Testis (tissue), 3 donors: ENCODE data around the gene DCAKD. TPM values are rescaled to one million over a fixed set of nuclear protein-coding genes. Genes with fewer than 3 reads are reported as not detected.

ENCODE experiments used
- DNase-seq: peaks from one replicate; pipeline ENCODE4 v3.0.0-alpha.2; 2019
- H3K27ac ChIP-seq, 2 donors: fragments of 200-600 bp; sonication (generic); one replicate each; pipeline ENCODE4 v1.5.1; 2019
- H3K27me3 ChIP-seq: fragments of 200-600 bp; sonication (generic); one replicate; pipeline ENCODE4 v1.5.1; 2019
- H3K36me3 ChIP-seq: fragments of 200-600 bp; sonication (generic); one replicate; pipeline ENCODE4 v1.5.1; 2017; ENCODE audit warnings: low read depth; ENCODE audit errors: missing control alignments
- H3K4me1 ChIP-seq: fragments of 200-600 bp; sonication (generic); one replicate; pipeline ENCODE4 v1.5.1; 2019
- H3K4me3 ChIP-seq, 2 donors: fragments of 200-600 bp; sonication (generic); one replicate each; pipeline ENCODE4 v1.5.1; 2017 to 2019
- H3K9me3 ChIP-seq: fragments of 200-600 bp; sonication (generic); one replicate; pipeline ENCODE4 v1.5.1; 2017
- CTCF ChIP-seq, 3 experiments: fragments of 450-650 bp in 2 of 3; fragments of 200-600 bp in 1 of 3; sonication (generic) in 1 of 3; IDR thresholded peaks; one replicate each; pipeline ENCODE4 v1.5.1; 2016 to 2019; ENCODE audit warnings: antibody characterized with exemption in 3 of 3, mild to moderate bottlenecking in 2 of 3, moderate library complexity in 1 of 3
- POLR2A ChIP-seq: fragments of 450-650 bp; IDR thresholded peaks from one replicate; pipeline ENCODE4 v1.6.1; 2017; ENCODE audit warnings: antibody characterized with exemption, mild to moderate bottlenecking, moderate library complexity
- WGBS, 2 donors: methylation state at CpG; one replicate each; pipeline ENCODE4 v1.1.5; 2018; 5-methylcytosine and 5-hydroxymethylcytosine counted together
- intact Hi-C: fragments of 100-400 bp; cut with DNase I; formaldehyde crosslinking; loops from one replicate; pipeline ENCODE4 v1.15.1; 2023; ENCODE audit warnings: low total_unique reads
- polyA plus RNA-seq: library from polyadenylated mRNA; stranded (reverse); fragments of 350-450 nt; fragmentation: Illumina TruSeq; extraction: RNeasy Lipid Tissue Mini Kit (QIAGEN cat#74804); gene quantifications from one replicate; pipeline ENCODE4 v1.2.3, GENCODE V29; 2014; ENCODE audit warnings: low read depth, low replicate concordance; ENCODE audit not compliant: insufficient read depth
- total RNA-seq, 2 donors: library from RNA; depleted of rRNA; stranded (reverse); fragments of >200 nt; gene quantifications; one replicate each; pipeline ENCODE4 v1.2.3, GENCODE V29; 2016

The DCAKD gene
- total and polyA plus RNA-seq, 3 donors from 2014 or later = 33.2 to 72.5 (median 63.1) TPM

- 88 to 97% methylated on average over 3 to 4 of the region's 4 CpGs for WGBS, 2 donors
- no peak for DNase-seq
- Histone ChIP-seq H3K4me3 (no peak overlapping the region), H3K4me1 (peaks cover 8% of the 10 kb centered on the region), H3K36me3 (no peaks in the 10 kb centered on the region), H3K27ac (no peak overlapping the region), H3K9me3 (no peaks in the 10 kb centered on the region), H3K27me3 (no peaks in the 10 kb centered on the region)
- TF ChIP-seq CTCF (IDR thresholded peaks at IDR 0.05) (no peak), POLR2A (no peak)
- intact Hi-C loops = no loop called here
These were observed 67.9 kb downstream of the DCAKD start for GRCh38 chr17:44983563-44983962.

GRCh38 chr17:44982113-44982702, 69.2 kb downstream of the DCAKD start:
- Histone ChIP-seq H3K36me3 (no peaks in the 10 kb centered on the region), H3K4me3 (no peak overlapping the region), H3K9me3 (no peaks in the 10 kb centered on the region), H3K27me3 (no peaks in the 10 kb centered on the region), H3K4me1 (peaks cover 12% of the 10 kb centered on the region), H3K27ac (no peak overlapping the region)
- intact Hi-C loops = no loop called here
- TF ChIP-seq POLR2A (no peak), CTCF (IDR thresholded peaks at IDR 0.05) (no peak)
- DNase-seq = no peak
- 97% methylated on average over 3 of the region's 3 CpGs for WGBS, 2 donors

GRCh38 chr17:44981221-44981968, 70.0 kb downstream of the DCAKD start:
- intact Hi-C loops = no loop called here
- 62 to 71% methylated on average over 12 of the region's 12 CpGs for whole genome bisulfite sequencing, 2 donors
- no peaks in the 10 kb centered on the region for H3K9me3 ChIP-seq
- DNase-seq = no peak
- H3K27ac ChIP-seq = no peak overlapping the region
- no peaks in the 10 kb centered on the region for H3K36me3 ChIP-seq
- no peaks in the 10 kb centered on the region for H3K27me3 ChIP-seq
- H3K4me1 ChIP-seq = peaks cover 14% of the 10 kb centered on the region
- H3K4me3 ChIP-seq = no peak overlapping the region
- TF ChIP-seq POLR2A = no peak
- TF ChIP-seq CTCF (IDR thresholded peaks at IDR 0.05) = no peak

- Histone ChIP-seq H3K9me3 (no peaks in the 10 kb centered on the region), H3K36me3 (no peaks in the 10 kb centered on the region), H3K27me3 (no peaks in the 10 kb centered on the region), H3K4me1 (peaks cover 14% of the 10 kb centered on the region), H3K4me3 (no peak overlapping the region), H3K27ac (no peak overlapping the region)
- WGBS, 2 donors = 46 to 64% methylated on average over 9 of the region's 9 CpGs
- intact Hi-C loops = no loop called here
- no peak for DNase-seq
- no peak for TF ChIP-seq CTCF (IDR thresholded peaks at IDR 0.05)
- no peak for TF ChIP-seq POLR2A
These were observed 71.9 kb downstream of the DCAKD start for GRCh38 chr17:44979426-44979995.
